Glomerular visceral epithelial cell (primary cell): ENCODE results near the gene ADAMTS13.

ENCODE experiments used
- DNase-seq: peaks from one replicate; pipeline ENCODE4 v3.0.0-alpha.2; 2016; ENCODE audit errors: extremely low spot score

ADAMTS13 gene

DNA sequence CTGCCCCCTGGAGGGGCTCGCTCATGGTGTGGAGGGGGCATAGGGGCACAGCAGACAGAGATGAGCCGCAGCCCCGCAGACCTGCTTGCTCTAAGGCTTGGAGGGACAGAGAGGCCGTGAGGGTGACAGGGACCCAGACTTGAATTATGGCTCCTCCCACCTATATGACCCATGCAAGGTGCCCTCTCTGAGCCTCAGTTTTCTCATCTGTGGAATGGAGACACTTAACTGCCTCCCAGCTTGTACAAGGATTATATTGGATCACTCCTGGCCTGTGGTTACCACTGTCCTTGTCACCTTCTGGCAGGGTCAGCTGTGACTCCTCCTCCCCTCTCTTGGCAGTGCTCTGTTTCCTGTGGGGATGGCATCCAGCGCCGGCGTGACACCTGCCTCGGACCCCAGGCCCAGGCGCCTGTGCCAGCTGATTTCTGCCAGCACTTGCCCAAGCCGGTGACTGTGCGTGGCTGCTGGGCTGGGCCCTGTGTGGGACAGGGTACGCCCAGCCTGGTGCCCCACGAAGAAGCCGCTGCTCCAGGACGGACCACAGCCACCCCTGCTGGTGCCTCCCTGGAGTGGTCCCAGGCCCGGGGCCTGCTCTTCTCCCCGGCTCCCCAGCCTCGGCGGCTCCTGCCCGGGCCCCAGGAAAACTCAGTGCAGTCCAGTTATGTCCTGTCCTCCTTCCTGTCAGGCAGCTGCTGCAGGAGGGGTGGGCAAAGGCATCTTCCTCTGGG lies 32.9 kb downstream of the ADAMTS13 start:
- DNase-seq: no peak

DNA sequence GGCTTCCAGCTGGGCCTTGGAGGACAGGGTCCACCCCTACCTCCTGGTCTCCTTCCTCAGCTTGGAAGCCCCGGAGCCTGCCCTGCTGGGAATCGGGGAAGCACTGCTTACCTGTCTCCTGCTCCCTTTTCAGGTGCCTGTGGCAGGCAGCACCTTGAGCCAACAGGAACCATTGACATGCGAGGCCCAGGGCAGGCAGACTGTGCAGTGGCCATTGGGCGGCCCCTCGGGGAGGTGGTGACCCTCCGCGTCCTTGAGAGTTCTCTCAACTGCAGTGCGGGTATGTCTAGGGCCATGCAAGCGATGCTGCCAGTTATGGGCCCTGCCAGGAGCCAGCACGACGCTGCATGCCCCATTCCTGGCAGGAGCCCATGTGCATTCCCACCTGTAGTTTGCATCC lies 33.8 kb downstream of the ADAMTS13 start:
- DNase-seq: no peak

DNA sequence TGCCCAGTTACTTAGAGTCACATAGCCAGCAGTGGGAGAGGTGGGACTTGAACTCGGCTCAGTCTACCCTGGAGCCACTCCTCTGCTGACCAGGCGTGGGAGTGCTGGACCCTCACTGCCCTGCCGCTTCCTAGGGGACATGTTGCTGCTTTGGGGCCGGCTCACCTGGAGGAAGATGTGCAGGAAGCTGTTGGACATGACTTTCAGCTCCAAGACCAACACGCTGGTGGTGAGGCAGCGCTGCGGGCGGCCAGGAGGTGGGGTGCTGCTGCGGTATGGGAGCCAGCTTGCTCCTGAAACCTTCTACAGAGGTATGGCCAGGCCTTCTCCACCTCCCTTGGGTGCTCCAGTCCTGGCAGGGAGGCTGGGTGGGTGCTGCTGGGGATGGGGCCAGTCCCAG lies 34.2 kb downstream of the ADAMTS13 start:
- no peak for DNase-seq

DNA sequence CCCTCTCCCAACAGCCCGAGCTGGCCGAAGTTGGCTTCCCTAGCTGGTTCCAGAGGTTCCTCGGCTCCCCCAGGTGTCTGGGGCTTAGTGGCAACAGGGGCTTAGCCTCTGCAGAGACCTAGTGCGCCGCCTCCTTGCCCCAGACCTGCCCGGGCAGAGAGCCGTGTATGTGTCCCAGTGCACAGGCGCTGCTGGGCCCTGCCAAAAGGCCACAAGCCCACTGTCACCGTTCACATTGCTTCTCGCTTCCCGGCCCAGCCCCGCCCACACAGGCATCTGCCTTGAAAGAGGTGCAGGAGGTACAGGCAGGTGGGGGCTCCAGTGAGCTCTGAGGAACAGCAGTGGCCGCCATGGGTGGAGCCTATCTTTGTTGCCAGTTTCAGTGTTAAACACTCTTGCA lies 35.1 kb downstream of the ADAMTS13 start:
- DNase-seq: no peak

DNA sequence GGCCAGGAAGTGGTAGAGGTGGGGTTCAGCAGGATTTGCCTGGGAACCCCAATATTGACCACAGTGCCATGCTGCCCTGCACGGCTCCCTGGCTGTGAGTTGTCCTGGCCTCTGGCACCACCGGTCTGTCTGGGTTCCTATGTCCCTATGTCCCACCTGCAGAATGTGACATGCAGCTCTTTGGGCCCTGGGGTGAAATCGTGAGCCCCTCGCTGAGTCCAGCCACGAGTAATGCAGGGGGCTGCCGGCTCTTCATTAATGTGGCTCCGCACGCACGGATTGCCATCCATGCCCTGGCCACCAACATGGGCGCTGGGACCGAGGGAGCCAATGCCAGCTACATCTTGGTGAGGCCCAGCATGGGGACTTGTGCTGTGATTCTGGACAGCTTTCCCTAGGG lies 35.6 kb downstream of the ADAMTS13 start:
- DNase-seq: no peak

DNA sequence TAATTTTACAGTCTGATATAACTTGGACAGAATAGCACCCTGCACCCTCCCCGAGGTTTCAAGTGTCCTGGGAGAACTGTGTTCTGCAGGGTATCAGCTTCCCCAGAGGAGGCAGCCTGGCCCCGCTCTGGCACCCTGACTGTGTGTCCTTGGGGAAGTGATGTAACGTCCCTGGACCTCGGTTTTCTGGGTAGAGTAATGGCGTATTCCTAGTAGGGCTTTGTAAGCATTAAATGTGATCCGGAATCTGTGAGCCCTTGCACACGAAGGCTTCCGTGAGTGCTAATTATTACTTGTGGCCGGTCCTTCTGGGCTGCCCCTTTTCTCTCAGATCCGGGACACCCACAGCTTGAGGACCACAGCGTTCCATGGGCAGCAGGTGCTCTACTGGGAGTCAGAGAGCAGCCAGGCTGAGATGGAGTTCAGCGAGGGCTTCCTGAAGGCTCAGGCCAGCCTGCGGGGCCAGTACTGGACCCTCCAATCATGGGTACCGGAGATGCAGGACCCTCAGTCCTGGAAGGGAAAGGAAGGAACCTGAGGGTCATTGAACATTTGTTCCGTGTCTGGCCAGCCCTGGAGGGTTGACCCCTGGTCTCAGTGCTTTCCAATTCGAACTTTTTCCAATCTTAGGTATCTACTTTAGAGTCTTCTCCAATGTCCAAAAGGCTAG lies 36.6 kb downstream of the ADAMTS13 start:
- no peak for DNase-seq

DNA sequence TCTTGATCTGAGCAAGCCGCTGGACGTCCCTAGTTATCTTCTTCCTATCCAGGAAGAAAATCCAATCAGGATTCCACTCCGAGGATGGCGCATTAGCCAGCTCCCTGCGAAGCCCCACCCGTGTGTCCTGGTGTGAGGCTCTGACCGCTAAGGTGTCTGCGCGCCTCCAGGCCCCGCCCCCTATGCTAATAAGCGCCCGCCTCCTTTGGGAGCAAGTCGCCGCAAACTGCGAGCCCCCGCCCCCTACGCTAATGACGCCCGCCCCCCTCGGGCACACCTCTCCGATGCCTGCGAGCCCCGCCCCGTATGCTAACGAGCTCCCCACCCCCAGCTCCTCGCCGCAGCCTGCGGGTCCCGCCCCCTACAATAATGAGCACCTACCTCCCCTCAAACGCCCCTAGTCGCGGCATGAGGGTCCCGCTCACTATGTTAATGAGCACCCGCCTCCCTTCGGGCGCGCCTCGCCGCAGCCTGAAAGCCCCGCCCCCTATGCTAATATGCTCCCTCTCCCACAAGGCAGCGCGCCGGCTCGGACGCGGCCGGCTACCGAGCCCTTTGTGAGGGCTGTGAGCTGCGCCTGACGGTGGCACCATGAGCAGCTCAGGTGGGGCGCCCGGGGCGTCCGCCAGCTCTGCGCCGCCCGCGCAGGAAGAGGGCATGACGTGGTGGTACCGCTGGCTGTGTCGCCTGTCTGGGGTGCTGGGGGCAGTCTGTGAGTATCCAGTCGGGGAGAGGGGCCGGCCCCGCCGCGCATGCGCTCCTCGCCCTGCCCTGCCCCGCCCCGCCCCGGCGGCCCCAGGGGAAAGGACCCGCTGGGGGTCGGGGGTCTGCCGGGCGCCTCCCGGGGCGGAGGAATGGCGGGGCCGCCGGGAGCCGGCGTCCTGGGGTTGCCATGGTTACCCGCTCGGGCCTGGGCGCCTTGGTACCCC lies 37.6 kb downstream of the ADAMTS13 start, which contains the start of gene CACFD1:
Gene CACFD1 (plus strand): TSS at position 503 of the 929 bp plus-strand sequence. CDS start 89 bp downstream, at position 592.
- DNase-seq: peak; percentile 97

DNA sequence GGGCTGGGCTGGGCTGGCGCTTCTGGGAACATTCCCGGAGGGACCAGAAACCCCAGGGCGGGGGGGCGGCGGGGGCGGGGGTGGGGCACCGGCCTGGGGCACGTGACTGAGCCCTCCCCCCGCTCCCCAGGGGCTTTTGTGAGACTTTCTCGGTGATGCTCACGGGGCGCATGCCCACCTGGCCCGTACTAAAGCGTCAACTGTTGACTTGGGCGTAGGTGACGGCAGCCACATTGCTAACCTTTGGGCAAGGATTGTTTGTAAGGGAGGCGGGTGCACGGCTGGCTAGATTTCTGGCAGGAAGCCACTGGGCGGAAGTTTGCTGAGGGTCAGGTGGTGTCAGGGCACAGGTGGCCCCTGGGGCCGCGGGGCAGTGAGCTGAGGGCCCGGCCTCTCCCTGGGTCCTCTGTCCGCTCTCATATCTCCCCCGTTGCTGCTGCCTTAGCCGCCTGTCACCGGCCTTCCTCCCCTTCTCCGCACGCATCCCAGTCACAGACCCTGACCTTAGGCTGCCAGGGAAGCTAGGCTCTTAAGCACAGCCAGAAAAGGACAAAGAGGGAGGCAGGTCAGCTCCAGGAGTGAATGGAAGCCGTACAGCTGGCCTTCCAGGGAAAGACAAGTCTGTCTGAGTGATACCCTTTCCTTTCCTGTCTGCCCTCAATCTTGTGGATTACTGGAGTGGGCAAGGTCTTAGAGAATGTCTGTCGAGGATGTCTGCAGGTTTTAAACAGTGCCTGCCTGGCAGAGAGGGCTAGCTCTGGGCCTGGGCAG lies 38.4 kb downstream of the ADAMTS13 start:
- DNase-seq: peak; percentile 56

DNA sequence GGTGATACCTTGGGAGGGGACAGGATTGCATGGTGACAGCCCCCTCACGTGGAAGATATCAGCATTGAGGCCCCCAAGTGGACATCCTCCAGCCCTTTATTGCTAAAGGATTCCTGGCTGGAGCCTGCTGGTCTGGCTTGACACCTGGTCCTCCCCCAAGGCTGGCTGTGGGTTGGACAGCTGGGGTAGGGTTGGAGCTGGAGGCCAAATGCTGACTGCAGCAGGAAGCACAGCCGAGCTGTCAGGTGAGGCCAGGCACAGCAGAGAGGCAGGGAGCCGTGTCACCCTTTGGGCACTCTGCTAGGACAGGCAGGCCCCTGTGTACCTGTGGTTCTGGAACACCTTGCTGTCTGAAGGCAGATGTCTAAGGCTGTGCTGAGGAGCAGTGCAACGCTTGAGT lies 39.8 kb downstream of the ADAMTS13 start:
- no peak for DNase-seq

DNA sequence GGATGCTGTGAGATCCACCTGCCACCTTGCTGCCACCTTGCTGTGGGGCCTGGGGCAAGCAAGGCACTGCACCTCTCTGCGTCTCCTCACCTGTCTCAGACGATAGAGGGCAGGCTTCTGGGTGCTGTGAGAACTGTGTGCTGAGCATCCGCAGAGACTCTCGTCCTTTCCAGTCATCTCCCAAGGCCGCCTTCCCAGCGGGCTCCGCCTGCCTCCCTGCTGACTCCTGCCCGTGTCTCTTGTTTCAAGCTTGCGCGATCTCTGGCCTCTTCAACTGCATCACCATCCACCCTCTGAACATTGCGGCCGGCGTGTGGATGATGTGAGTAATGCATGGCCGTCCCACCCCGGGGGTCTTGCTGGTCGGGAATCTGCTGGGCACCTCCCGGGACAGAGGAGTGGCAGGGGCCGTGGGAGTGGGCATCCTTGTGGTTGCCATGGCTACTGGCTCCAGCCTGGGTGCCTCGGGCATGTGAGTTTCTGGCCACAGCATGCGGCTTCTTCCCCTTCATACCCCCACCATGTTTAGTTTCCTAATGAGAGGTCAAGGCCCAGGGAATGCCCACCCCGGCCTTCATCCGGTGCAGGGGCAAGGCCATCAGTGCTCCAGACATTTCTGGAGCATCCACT lies 41.2 kb downstream of the ADAMTS13 start:
- DNase-seq: no peak

DNA sequence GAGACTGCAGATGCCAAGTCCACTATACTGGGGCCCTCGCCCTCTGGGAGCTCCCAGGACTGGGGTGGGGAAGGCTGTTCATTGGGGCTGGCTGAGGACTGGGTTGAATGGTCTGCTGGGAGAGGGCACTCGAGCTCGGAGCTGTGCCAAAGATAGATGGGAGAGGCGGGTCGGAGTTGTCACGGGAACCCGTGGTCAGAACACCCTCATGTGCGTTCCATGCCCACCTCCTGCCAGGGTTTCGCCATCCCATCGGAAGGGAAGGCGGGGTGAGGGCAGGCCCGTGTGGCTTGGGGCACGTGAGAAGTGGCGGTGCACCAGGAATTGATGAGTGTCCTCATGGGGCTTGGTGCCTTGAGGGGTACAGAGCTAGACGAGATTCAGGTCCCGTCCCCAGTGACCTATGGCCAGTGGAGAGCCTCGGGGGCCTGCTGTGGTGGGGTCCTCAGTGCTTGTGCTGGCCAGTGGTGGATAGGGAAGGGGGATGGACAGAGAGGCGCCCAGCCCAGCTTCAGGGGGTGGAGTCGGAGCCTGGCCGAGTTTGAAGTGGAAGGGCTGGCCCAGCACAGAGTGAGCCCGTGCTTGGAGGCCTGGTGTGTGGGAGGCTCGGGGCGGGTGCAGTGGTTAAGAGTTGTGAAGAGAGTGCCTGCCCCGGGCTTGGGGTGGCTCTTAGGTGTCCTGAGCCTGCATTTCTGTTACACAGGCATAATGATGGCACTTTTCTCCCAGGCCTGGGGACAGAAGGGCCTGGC lies 41.9 kb downstream of the ADAMTS13 start:
- DNase-seq: no peak

DNA sequence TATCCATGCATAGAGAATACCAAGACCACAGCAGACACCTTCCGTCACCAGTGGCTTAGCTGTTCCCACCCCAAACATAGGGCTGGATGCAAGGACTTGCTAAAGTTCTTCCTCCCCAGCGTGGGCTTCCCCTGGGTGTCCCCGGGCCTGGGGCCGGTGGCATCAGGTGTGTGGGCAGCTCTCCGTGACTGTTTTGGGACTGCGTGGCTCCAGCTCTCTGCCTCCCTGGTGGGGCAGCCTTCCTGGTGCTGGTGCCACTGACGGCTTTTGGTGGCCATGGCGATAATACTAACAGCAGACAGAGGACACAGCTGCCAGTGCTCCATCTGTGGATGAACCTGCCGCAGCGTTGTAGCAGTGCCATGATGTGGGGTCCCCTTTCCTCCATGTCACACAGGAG lies 42.5 kb downstream of the ADAMTS13 start:
- no peak for DNase-seq

DNA sequence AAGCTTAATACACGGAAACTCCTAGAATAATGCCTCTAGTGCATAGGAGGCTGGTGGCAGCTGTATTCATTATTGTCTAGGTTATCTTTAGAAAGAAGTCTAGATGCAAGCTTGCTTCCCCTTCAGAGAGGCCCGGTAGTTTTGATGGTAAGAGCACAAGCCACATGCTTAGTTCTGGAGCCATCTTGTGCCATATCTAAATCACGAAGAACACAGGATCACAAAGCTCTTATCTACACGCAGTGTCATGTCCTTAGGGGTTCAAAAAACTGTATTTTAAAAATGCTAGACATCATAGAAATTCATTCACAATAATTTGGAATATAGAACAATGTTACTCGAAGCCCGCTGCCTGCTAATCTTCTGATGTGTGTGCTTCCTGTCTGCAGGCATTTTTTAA lies 43.8 kb downstream of the ADAMTS13 start:
- no peak for DNase-seq

DNA sequence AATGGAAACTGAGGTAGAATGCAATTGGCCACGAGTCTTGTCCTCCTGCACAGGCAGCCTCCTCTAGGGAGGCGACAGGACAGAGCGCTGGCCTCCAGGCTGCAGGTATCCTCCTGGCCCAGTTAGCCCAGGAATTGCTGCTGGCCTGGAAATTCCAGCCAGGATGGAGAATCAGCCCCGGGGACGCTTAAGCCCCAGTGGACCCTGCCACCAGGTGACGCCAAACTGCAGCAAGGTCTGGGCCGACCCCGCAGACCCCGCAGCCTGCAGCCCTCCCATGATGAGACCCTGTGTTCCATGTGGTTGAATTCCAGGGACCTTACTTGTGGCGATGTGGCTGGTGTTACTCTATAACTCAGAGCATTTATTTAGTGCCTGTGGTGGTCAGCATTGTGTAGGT lies 44.9 kb downstream of the ADAMTS13 start:
- no peak for DNase-seq

DNA sequence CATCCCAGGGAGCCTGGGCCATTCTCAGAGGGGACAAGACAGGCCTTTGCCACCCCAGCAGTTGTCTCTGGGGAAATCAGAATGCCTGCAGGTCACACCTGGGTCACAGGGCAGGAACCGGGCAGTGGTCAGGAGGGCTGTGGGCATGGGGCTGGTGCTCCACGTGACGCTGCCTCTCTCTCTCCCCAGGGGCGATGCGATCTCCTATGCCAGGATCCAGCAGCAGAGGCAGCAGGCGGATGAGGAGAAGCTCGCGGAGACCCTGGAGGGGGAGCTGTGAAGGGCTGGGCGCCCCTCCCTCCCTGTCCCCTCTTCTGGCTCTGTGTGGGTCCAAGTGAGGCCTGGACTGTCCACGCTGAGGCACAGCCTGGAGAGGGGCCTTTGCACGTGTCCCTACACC lies 46.2 kb downstream of the ADAMTS13 start:
- DNase-seq: no peak

DNA sequence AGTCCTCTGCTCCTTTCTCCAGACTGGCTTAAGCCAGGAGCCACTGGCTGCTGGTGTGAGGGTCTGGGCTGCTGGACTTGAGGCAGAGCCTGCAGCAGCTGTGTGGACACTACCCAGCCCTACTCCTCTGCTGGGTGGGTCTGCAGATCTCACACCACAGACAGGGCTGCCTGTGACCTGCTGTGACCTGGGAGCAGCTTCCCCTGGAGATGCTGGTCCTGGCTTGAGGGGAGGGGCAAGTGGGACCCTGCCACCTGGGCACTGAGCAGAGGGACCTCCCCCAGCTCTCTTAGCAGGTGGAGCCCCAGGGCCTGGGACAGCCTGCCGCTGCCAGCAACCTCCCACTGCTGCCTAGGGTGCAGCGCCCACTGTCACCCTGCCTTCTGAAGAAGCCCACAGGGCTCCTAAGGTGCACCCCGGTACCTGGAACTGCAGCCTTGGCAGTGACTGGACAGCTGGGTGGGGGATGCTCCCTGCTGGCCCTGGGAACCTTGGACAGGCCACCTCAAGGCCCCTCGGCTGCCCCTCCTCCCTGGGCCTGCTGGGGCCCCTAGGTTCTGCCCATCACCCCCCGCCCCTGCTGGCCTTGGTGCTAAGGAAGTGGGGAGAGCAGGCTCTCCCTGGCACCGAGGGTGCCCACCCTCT lies 46.7 kb downstream of the ADAMTS13 start:
- no peak for DNase-seq

DNA sequence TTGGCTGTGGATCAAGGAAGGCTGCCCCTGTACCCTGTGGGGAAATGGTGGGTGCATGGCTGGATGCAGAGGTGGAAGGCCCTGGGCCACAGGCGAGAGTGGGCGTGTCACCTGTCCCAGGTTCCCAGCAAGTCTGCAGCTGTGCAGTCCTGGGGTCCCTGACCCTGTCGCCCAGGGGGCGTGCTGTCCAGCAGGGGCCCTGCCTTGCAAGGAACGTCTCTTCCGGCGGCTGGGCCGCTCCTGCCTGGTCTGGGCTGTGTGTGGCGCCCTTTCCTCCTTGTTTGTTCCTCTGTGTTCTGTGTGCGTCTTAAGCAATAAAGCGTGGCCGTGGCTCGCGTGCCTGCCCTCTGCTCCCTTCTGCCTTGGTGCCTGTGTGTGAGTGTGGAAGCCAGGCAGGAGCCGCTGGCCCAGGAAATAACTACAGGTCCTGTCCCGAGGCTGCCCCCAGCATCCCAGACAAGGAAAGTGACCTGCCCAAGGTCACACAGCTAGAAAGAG lies 48.3 kb downstream of the ADAMTS13 start:
- no peak for DNase-seq

DNA sequence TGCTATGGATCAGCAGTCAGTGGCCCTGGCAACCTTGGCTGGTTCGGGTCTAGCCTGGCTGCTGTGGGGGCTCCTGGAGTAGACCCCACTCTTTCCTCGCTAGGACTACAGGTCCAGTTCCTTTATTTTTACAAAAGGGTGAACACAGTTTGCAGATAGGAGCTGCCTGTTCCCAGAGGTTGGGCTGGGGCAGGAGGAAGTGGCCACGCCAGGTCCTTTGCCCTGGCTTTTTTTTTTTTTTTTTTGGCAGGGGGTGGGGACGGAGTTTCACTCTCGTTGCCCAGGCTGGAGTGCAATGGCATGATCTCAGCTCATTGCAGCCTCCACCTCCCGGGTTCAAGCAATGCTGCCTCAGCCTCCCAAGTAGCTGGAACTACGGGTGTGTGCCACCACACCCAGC lies 48.8 kb downstream of the ADAMTS13 start:
- no peak for DNase-seq

DNA sequence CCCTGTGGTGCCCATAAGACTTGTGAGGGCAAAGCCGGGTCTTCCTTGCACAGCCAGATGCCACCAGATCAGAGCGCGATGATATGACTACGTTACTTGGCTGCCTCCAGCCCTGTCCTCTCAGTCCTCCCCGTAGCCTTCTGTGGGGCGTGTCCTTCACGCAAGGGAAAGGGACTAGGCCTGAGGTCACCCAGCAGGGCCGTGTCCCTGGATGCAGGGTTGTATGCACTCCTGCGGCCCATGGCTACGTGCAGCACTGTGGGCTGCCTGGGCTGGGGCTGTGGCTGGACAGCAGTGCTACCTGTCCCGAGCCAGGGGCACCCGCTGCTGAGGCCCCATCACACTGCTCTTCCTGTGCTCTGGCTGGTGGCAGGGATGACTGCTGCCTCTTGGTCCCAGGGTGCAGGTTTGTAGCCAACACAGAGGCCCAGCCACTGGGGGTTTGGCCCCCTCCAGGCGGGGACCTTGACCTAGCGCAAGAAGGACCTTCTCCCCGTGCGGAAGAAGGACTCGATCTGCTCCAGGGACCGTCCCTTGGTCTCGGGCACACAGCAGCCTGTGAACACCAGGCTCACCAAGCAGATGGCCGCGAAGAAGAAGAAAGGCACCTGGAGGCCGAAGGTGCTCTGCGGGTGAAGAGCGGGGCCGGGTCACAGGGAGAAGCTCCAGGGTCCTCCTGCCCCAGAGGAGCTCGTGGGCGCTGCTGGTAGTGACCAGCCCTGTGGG lies 49.5 kb downstream of the ADAMTS13 start:
- DNase-seq: no peak
